Activated CD8-positive, alpha-beta memory T cell treated with anti-CD3 and anti-CD28 coated beads for 24 hours (primary cell): ENCODE data around the gene IFT43.

Source experiments
- DNase-seq: peaks from one replicate; pipeline ENCODE4 v3.0.0-alpha.2; 2020

The IFT43 gene

GRCh38 chr14:76115010-76115422 lies 129.5 kb downstream of the IFT43 start:
- no peak for DNase-seq

GRCh38 chr14:76117789-76118484 lies 132.4 kb downstream of the IFT43 start:
- DNase-seq: no peak

GRCh38 chr14:76118594-76118993 lies 133.0 kb downstream of the IFT43 start:
- no peak for DNase-seq

GRCh38 chr14:76121089-76121748 lies 135.7 kb downstream of the IFT43 start:
- DNase-seq: no peak

- DNase-seq: no peak
Observed at GRCh38 chr14:76123426-76124225, 138.1 kb downstream of the IFT43 start.

- DNase-seq: no peak
Observed at GRCh38 chr14:76125511-76125910, 139.9 kb downstream of the IFT43 start.

- no peak for DNase-seq
Observed at GRCh38 chr14:76126076-76126475, 140.5 kb downstream of the IFT43 start.

GRCh38 chr14:76129851-76130576 lies 144.5 kb downstream of the IFT43 start:
- no peak for DNase-seq

GRCh38 chr14:76131071-76131965 lies 145.8 kb downstream of the IFT43 start:
- no peak for DNase-seq

GRCh38 chr14:76133103-76133502 lies 147.5 kb downstream of the IFT43 start:
- no peak for DNase-seq
